H9 (cell line): ENCODE results near the gene RASSF8. TPM values are rescaled to one million over a fixed set of nuclear protein-coding genes. Genes with fewer than 3 reads are reported as not detected.
A peak's percentile ranks its signal among the peaks of the same experiment; 100 is the strongest.

Experiments used
- DNase-seq: peaks from one replicate; pipeline ENCODE4 v3.0.0-alpha.2; 2017
- H2AFZ ChIP-seq: one replicate; pipeline ENCODE4 v1.6.1; 2013; ENCODE audit warnings: mild to moderate bottlenecking, low read length, control low read depth, moderate library complexity
- H2AK5ac ChIP-seq: 2 replicates; pipeline ENCODE4 v1.6.1; 2013; ENCODE audit warnings: low read length, control low read depth, mixed read lengths; ENCODE audit not compliant: insufficient read length
- H2BK120ac ChIP-seq: one replicate; pipeline ENCODE4 v1.6.1; 2013; ENCODE audit warnings: low read depth, mild to moderate bottlenecking, low read length, control low read depth, inconsistent platforms; ENCODE audit not compliant: poor library complexity, severe bottlenecking
- H2BK12ac ChIP-seq: 2 replicates; pipeline ENCODE4 v1.6.1; 2013; ENCODE audit warnings: low read length, control low read depth, mixed read lengths, low read depth; ENCODE audit not compliant: insufficient read length
- H2BK15ac ChIP-seq: 2 replicates; pipeline ENCODE4 v1.6.1; 2013; ENCODE audit warnings: low read depth, low read length, control low read depth
- H2BK20ac ChIP-seq: one replicate; pipeline ENCODE4 v1.6.1; 2013; ENCODE audit warnings: low read depth, mild to moderate bottlenecking, low read length, control low read depth, inconsistent platforms; ENCODE audit not compliant: poor library complexity, severe bottlenecking
- H2BK5ac ChIP-seq: 2 replicates; pipeline ENCODE4 v1.6.1; 2013; ENCODE audit warnings: low read length, control low read depth, mixed read lengths; ENCODE audit not compliant: insufficient read length
- H3K14ac ChIP-seq: 2 replicates; pipeline ENCODE4 v1.6.1; 2013; ENCODE audit warnings: low read length, control low read depth; ENCODE audit not compliant: insufficient read depth
- H3K18ac ChIP-seq: 2 replicates; pipeline ENCODE4 v1.6.1; 2013; ENCODE audit warnings: low read depth, mild to moderate bottlenecking, mixed read lengths, low read length, control low read depth; ENCODE audit not compliant: insufficient read length
- H3K23ac ChIP-seq: 2 replicates; pipeline ENCODE4 v1.6.1; 2013; ENCODE audit warnings: low read length, control low read depth, mixed read lengths, low read depth; ENCODE audit not compliant: insufficient read length
- H3K23me2 ChIP-seq: 2 replicates; pipeline ENCODE4 v1.6.1; 2013; ENCODE audit warnings: low read depth, mild to moderate bottlenecking, mixed read lengths, low read length, control low read depth; ENCODE audit not compliant: insufficient read length, poor library complexity, severe bottlenecking
- H3K27ac ChIP-seq: 2 replicates; pipeline ENCODE4 v1.5.1; 2013; ENCODE audit warnings: low read length, control low read depth, mixed read lengths, low read depth; ENCODE audit not compliant: insufficient read length
- H3K27me3 ChIP-seq: 2 replicates; pipeline ENCODE4 v1.6.1; 2013; ENCODE audit warnings: low read length, control low read depth, inconsistent platforms; ENCODE audit not compliant: insufficient read depth
- H3K4ac ChIP-seq: 2 replicates; pipeline ENCODE4 v1.6.1; 2013; ENCODE audit warnings: low read depth, mild to moderate bottlenecking, control low read depth, inconsistent platforms, low read length, moderate library complexity
- H3K4me1 ChIP-seq: 2 replicates; pipeline ENCODE4 v1.6.1; 2013; ENCODE audit warnings: low read length, control low read depth, inconsistent platforms; ENCODE audit not compliant: insufficient read depth
- H3K4me2 ChIP-seq: 2 replicates; pipeline ENCODE4 v1.6.1; 2013; ENCODE audit warnings: low read length, control low read depth, mixed read lengths; ENCODE audit not compliant: insufficient read length, insufficient read depth
- H3K56ac ChIP-seq: 2 replicates; pipeline ENCODE4 v1.6.1; 2013; ENCODE audit warnings: low read depth, mild to moderate bottlenecking, mixed read lengths, low read length, control low read depth; ENCODE audit not compliant: insufficient read length
- H3K79me1 ChIP-seq: 2 replicates; pipeline ENCODE4 v1.6.1; 2013; ENCODE audit warnings: low read depth, mild to moderate bottlenecking, moderate library complexity, low read length, control low read depth, inconsistent platforms; ENCODE audit not compliant: insufficient read depth, poor library complexity, severe bottlenecking
- H3K79me2 ChIP-seq: 2 replicates; pipeline ENCODE4 v1.6.1; 2013; ENCODE audit warnings: low read length, control low read depth, inconsistent platforms; ENCODE audit not compliant: insufficient read depth
- H3K9ac ChIP-seq: 2 replicates; pipeline ENCODE4 v1.6.1; 2013; ENCODE audit warnings: low read length, control low read depth, mixed read lengths; ENCODE audit not compliant: insufficient read length; ENCODE audit errors: extremely low read depth
- H3K9me3 ChIP-seq: one replicate; pipeline ENCODE4 v1.6.1; 2013; ENCODE audit warnings: low read depth, low read length, inconsistent platforms; ENCODE audit not compliant: control insufficient read depth
- H3T11ph ChIP-seq: one replicate; pipeline ENCODE4 v1.6.1; 2013; ENCODE audit warnings: mild to moderate bottlenecking, low read length, control low read depth, inconsistent platforms
- H4K20me1 ChIP-seq: one replicate; pipeline ENCODE4 v1.6.1; 2013; ENCODE audit not compliant: control insufficient read depth, insufficient read length, insufficient read depth
- H4K5ac ChIP-seq: 2 replicates; pipeline ENCODE4 v1.6.1; 2013; ENCODE audit warnings: low read depth, mild to moderate bottlenecking, mixed read lengths, low read length, control low read depth; ENCODE audit not compliant: insufficient read length
- H4K8ac ChIP-seq: replicated peaks from 2 replicates; pipeline ENCODE4 v1.6.1; 2013; ENCODE audit warnings: low read length, control low read depth, mixed read lengths, low read depth; ENCODE audit not compliant: insufficient read length
- H4K91ac ChIP-seq: 2 replicates; pipeline ENCODE4 v1.6.1; 2013; ENCODE audit warnings: low read depth, mild to moderate bottlenecking, moderate library complexity, mixed read lengths, low read length, control low read depth; ENCODE audit not compliant: insufficient read length
- H3K27ac Mint-ChIP-seq, 3 experiments: 2 replicates in 2 of 3; 3 replicates in 1 of 3; pipeline ENCODE4 v1.8.0; 2020 to 2021; ENCODE audit warnings: mixed read lengths in 3 of 3, mild to moderate bottlenecking in 1 of 3, moderate library complexity in 1 of 3
- H3K27me3 Mint-ChIP-seq: 2 replicates; pipeline ENCODE4 v1.8.0; 2021; ENCODE audit warnings: low read depth, mild to moderate bottlenecking, moderate library complexity, mixed read lengths
- H3K36me3 Mint-ChIP-seq, 3 experiments: 2 replicates in 2 of 3; 3 replicates in 1 of 3; pipeline ENCODE4 v1.8.0; 2020 to 2021; ENCODE audit warnings: low read depth in 3 of 3, mixed read lengths in 3 of 3; ENCODE audit not compliant: insufficient read depth in 1 of 3
- H3K4me1 Mint-ChIP-seq, 2 experiments: 2 replicates each; pipeline ENCODE4 v1.8.0; 2020; ENCODE audit warnings: mixed read lengths in 2 of 2
- H3K4me3 Mint-ChIP-seq, 2 experiments: 2 replicates in 1 of 2; 3 replicates in 1 of 2; pipeline ENCODE4 v1.8.0; 2020 to 2021; ENCODE audit warnings: mild to moderate bottlenecking in 2 of 2, mixed read lengths in 2 of 2, moderate library complexity in 1 of 2
- H3K9me3 Mint-ChIP-seq, 2 experiments: 2 replicates in 1 of 2; 3 replicates in 1 of 2; pipeline ENCODE4 v1.8.0; 2020; ENCODE audit warnings: mild to moderate bottlenecking in 2 of 2, mixed read lengths in 2 of 2, moderate library complexity in 1 of 2
- WGBS: extraction: QIAGEN DNeasy Blood & Tissue Kit; methylation state at CpG from one replicate; pipeline ENCODE4 v1.1.7; 2013; ENCODE audit warnings: missing lambda C conversion rate, low lambda C conversion rate, mixed read lengths; ENCODE audit not compliant: insufficient read length; ENCODE audit errors: extremely low coverage; 5-methylcytosine and 5-hydroxymethylcytosine counted together
- total RNA-seq: library from RNA; stranded (reverse); gene quantifications from 2 replicates; pipeline ENCODE4 v1.2.1, GENCODE V29; 2021
- TF ChIP-seq, protein P1 (sequence below): fragments of 200-600 bp; sonication (generic); conservative IDR thresholded peaks from 3 replicates; pipeline ENCODE4 v1.8.0; 2021; ENCODE audit warnings: antibody characterized with exemption, mild to moderate bottlenecking

The RASSF8 gene
- total RNA-seq, 1 experiment from 2014 or later, result 38.8 TPM

DNA sequence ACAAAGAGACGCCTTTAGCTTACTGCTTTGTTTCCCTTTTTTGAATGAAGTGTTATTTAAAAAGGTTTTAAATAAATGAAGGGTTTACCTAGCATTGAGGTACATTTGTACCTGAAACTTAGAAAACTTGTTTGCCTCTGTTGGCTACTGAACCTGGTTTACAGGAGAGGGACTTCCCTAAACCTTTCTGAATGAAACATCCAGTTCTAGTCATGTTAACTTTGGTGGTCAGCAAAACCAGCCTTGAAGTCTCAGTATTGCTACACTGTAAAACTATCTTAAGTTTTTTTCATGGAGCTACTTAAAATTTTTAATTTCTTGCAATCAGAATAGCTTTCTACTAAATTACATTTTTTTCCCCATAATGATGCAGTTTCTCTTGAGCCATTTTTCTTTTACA is 38.2 kb downstream of the RASSF8 start:
- H3K79me1 ChIP-seq, result no peaks in the 10 kb centered on the region
- TF ChIP-seq, protein P1, sequence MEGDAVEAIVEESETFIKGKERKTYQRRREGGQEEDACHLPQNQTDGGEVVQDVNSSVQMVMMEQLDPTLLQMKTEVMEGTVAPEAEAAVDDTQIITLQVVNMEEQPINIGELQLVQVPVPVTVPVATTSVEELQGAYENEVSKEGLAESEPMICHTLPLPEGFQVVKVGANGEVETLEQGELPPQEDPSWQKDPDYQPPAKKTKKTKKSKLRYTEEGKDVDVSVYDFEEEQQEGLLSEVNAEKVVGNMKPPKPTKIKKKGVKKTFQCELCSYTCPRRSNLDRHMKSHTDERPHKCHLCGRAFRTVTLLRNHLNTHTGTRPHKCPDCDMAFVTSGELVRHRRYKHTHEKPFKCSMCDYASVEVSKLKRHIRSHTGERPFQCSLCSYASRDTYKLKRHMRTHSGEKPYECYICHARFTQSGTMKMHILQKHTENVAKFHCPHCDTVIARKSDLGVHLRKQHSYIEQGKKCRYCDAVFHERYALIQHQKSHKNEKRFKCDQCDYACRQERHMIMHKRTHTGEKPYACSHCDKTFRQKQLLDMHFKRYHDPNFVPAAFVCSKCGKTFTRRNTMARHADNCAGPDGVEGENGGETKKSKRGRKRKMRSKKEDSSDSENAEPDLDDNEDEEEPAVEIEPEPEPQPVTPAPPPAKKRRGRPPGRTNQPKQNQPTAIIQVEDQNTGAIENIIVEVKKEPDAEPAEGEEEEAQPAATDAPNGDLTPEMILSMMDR, result no peak
- no peak overlapping the region for H2AFZ ChIP-seq
- no peak overlapping the region for H3K27ac ChIP-seq
- no peak overlapping the region for H3K4ac ChIP-seq
- Mint-ChIP-seq H3K36me3 (peaks cover 0 to 2% (median 0%) of the 10 kb centered on the region in 3 experiments; a peak in 1 of 7 replicates), H3K4me1 (peaks cover 65 to 70% of the 10 kb centered on the region in 2 experiments), H3K27ac (peak overlapping the region; percentile 46 to 93 (median 83); a peak in 5 of 7 replicates), H3K27me3 (no peaks in the 10 kb centered on the region), H3K4me3 (no peak overlapping the region), H3K9me3 (no peaks in the 10 kb centered on the region)
- no peak overlapping the region for H4K8ac ChIP-seq
- H3K4me1 ChIP-seq, result peaks cover 3% of the 10 kb centered on the region; the same call in 1 of the 2 replicates
- H3K56ac ChIP-seq, result no peak overlapping the region
- no peak overlapping the region for H2BK12ac ChIP-seq
- no peak overlapping the region for H3K4me2 ChIP-seq
- H3K9me3 ChIP-seq, result no peaks in the 10 kb centered on the region
- H3K18ac ChIP-seq, result no peak overlapping the region
- no peak overlapping the region for H2AK5ac ChIP-seq
- H3K9ac ChIP-seq, result no peak overlapping the region
- no peaks in the 10 kb centered on the region for H3K23me2 ChIP-seq
- no peak overlapping the region for H3K23ac ChIP-seq
- H4K20me1 ChIP-seq, result no peaks in the 10 kb centered on the region
- no peak overlapping the region for H2BK5ac ChIP-seq
- no peak overlapping the region for H3T11ph ChIP-seq
- DNase-seq, result no peak
- H4K5ac ChIP-seq, result no peak overlapping the region
- H3K79me2 ChIP-seq, result peaks cover 4% of the 10 kb centered on the region; the same call in 1 of the 2 replicates
- H2BK20ac ChIP-seq, result no peak overlapping the region
- H4K91ac ChIP-seq, result no peak overlapping the region
- no peak overlapping the region for H3K14ac ChIP-seq
- no peak overlapping the region for H2BK120ac ChIP-seq
- H2BK15ac ChIP-seq, result no peak overlapping the region
- whole genome bisulfite sequencing, result no CpG with 5 or more reads among the region's 1 CpG
- no peaks in the 10 kb centered on the region for H3K27me3 ChIP-seq
